HG03520 (cell line): ENCODE measurements around the gene HP.
"Not testable (repeated sequence)": the region's sequence is repeated elsewhere in the genome, so short reads cannot be mapped to it uniquely, and the experiment has no call there.

ENCODE experiments used
- ATAC-seq: cut with Tn5 transposase; IDR thresholded peaks from one replicate; pipeline ENCODE4 v1.9.1; 2021; ENCODE audit warnings: mild to moderate bottlenecking, moderate library complexity; ENCODE audit not compliant: unreplicated experiment

The HP gene, protein sequence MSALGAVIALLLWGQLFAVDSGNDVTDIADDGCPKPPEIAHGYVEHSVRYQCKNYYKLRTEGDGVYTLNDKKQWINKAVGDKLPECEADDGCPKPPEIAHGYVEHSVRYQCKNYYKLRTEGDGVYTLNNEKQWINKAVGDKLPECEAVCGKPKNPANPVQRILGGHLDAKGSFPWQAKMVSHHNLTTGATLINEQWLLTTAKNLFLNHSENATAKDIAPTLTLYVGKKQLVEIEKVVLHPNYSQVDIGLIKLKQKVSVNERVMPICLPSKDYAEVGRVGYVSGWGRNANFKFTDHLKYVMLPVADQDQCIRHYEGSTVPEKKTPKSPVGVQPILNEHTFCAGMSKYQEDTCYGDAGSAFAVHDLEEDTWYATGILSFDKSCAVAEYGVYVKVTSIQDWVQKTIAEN

DNA sequence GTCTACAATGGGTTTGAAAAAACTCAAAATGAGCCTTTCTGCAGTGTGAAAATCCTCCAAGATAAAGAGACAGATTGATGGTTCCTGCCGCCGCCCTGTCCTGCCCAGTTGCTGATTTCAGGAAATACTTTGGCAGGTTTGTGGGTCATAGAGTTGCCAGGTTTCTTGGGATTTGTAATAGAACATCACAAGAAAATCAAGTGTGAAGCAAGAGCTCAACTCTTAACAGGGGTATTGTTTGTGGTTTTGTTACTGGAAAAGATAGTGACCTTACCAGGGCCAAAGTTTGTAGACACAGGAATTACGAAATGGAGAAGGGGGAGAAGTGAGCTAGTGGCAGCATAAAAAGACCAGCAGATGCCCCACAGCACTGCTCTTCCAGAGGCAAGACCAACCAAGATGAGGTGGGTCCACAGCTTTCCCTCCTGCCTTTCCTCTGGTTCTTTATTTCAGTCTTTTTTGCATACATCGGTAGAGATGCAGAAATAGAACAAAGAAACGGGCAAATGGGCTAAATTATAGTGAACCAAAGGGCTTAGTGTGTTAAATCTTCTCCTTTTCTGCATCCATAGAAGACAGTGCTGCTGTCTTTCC lies at the start of gene HP:
Gene HP, plus strand, starts transcription at position 252 of the 594 bp plus-strand sequence. Its CDS starts 148 bp downstream, at position 400.
- not testable (repeated sequence) for ATAC-seq

DNA sequence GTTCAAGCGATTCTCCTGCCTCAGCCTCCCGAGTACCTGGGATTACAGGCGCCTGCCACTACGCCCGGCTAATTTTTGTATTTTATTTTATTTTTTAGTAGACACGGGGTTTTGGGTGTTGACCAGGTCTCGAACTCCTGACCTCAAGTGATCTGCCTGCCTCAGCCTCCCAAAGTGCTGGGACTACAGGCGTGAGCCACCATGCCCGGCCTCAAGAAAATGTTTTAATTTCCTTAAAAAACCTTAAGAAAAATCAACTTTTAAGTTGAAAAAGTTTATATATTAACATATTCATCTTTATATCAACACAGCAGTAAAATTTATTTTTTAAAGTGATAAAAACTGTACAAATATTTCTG lies 46.3 kb upstream of the HP start:
- not testable (repeated sequence) for ATAC-seq

DNA sequence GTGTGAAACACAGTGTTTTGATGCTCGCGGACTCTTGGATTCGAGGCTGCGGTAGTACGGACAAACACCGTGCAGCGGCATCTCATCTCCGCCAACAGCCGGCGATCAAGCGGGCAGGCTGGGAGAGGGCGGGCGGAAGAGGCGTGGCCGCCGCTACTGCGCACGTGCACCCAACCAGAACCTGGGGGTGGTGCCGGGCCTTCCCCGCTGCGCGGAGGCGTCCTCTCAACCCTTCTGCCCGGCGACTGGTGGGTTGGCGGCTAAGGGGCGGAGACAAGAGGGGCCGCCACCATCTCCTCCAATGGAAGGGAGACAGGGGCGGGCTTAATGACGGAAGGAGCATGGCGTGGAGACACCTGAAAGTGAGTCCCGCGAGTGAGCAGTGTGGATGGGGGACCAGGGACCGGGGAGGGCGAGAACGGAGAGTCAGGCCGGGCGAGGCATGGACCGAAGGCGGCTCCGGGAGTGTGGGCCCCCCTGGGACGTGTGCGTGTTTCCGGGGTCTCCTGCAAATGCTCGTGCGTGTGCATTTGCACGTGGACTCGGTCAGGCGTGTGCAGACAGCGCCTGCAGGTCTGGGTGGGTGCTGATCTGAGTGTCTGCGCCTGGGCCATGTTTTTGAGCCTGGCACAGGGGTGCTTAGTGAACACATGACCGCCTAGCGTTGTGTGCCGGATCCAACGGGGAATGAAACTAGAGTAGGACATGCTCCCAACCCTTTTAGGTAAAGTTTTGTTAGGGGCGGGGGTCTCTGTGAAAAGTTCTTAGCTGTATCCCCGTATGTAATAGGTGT lies 45.7 kb upstream of the HP start, which contains the start of gene DHODH:
Gene DHODH, plus strand, starts transcription at position 321 of the 793 bp plus-strand sequence. Its CDS starts 21 bp downstream, at position 342.
- ATAC-seq: peak; percentile 99

DNA sequence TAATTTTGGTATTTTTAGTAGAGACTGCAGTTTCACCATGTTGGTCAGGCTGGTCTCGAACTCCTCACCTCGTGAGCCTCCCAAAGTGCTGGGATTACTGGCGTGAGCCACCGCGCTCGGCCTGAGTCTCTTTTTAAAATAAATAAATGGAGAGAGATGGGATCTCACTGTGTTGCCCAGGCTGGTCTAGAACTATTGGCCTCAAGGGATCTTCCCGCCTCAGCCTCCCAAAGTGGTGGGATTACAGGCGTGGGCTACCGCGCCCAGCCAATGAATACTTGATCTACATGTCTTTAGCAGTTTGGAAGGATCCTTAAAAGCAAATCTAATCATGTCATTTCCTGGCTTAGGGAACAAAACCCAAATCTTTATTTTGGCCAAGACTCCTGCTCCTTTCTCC lies 44.5 kb upstream of the HP start:
- ATAC-seq: no peak

DNA sequence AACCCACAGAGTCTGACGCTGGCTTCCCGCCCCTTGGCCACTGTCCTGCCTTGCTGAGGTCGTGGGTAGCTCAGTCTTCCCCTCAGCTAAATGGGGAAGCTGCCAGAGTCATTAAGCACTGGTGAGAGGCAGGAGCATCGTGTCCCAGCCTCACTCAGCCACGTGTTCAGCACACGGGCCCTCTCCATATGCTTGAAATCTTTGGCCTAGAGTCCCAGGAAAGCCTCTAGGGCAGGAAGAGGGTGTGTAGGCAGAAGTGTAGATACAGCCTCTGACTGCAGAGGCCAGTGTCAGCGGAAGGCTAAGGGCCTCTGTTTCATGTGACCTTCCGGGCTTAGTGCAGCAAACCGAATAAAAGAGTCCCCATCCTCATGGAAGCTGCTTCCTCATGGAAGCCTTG lies 41.7 kb upstream of the HP start:
- ATAC-seq: no peak

DNA sequence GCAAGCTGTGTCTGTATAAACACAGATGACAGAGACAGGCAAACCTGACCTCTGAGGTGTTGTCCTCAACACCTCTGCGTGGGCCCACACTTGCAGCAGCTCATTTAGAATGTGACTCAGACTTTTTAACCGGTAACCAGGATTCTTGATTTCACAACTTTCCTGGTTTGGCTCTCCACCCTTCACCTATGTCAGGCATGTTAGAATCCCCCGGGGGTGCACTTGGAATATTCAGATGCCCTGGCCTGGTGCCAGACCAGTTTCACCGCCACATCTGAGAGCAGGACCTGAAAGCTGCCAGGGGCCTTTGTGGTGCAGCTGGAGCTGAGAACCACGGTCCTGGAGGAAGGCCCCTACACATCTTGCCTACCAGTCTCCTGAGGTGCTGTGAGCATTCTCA lies 40.9 kb upstream of the HP start:
- no peak for ATAC-seq

DNA sequence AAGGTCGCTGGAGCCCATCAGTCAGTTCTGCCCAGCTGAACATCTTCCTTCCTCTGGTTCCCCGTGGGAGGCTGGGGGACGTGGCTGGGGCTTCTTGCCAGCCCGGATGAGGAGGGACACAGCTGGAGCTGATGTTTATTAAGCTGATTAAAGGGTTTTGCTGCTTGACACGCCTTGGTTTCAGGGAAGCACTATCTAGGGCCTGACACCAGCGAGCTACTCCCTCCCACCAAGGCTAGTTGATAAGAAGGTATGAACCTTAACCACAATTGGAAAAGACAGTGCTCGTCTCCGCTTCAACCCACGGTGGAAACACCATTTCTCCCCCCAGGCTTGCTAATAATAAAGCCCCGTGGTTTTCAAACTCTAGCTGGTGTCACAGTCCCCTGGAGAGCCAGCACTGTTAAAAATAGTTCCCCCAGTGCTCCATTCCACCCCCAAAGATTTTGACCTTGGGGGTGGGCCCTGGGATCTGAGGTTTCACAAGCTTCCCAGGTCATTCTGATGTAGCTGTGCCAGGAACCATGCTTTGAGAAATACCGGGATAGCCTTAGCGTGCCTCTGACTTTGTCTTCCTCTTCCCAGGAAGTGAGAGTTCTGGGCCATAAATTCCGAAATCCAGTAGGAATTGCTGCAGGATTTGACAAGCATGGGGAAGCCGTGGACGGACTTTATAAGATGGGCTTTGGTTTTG lies 40.3 kb upstream of the HP start:
- ATAC-seq: no peak

DNA sequence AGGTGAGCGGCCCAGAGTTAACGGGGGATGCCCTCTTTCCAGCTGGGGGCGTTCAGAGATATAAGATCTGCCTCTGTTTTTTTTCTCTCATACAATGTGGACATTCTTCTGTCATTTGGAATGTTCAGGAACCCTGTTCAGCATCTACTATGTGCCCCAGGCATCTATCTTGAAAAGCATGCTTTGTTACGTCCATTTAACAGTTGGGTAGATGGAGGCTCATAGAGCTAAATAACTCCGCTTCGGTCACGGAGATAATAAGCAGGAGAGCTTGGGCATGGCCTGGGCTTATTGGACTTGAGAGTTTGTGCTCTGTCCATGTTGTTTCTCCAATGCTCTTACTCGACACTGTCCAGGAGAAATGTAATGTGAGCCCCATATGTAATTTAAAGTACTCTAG lies 39.6 kb upstream of the HP start:
- ATAC-seq: no peak

DNA sequence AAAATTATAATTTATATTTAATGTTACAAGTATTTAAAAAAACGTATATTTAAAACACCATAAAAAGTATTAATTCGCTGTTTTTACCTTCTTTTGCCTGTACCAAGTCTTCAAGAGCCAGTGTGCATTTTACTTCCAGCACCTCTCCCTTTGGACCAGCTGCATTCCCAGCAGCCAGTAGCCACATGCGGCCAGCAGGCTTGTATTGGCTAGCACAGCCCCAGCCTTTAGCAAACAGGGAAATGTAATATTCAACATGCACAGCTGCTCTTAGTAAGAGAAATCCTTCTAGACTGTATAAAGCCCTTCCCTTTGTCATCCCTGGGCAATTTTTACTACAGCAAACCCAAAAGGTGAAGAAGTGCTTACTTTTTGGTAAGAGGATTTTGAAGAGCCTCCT lies 39.2 kb upstream of the HP start:
- no peak for ATAC-seq

DNA sequence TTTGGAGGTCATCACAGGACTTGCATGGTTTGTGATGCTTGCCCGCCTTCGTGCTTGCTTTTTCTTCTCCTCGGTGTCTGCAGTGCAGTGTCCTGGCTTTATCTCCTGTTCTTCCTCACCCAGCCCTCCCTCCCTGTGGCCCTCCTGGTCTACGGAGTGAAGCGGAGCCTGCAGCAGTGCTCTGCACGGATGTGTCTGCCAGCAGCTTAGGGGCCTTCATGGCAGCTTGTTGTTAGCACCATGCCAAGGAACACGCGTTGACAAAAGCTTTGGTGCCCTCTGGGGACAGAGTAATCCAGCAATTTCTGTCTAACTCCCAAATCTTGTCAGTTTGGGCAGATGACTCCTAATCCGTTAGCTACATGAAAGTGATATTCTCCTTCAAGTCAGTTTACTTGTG lies 35.8 kb upstream of the HP start:
- ATAC-seq: no peak

DNA sequence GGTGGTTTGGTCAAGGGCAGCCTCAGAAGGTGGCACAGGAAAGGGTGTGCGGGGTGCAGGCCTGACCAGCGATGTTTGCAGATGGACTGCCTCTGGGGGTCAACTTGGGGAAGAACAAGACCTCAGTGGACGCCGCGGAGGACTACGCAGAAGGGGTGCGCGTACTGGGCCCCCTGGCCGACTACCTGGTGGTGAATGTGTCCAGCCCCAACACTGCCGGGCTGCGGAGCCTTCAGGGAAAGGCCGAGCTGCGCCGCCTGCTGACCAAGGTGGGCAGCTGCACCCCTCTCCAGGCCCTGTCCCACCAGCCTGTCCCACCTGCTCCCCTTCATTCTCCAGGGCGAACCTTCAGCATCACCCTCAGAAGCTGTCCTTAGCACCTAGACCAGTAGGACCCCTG lies 33.3 kb upstream of the HP start:
- no peak for ATAC-seq

DNA sequence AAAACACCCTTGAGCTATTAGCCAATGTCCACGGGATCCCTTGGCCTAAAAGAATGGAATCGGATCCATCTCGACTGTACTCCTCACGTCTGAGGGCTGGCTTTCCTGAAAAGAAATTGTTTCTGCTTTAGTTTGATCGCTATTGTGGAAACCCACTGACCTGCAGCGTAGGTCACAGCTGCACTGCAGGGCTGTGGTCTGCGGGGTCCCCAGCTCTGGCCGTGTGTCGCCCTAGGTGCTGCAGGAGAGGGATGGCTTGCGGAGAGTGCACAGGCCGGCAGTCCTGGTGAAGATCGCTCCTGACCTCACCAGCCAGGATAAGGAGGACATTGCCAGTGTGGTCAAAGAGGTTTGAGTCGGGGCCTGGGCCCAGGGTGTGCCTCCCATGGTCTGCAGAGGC lies 32.2 kb upstream of the HP start:
- no peak for ATAC-seq

DNA sequence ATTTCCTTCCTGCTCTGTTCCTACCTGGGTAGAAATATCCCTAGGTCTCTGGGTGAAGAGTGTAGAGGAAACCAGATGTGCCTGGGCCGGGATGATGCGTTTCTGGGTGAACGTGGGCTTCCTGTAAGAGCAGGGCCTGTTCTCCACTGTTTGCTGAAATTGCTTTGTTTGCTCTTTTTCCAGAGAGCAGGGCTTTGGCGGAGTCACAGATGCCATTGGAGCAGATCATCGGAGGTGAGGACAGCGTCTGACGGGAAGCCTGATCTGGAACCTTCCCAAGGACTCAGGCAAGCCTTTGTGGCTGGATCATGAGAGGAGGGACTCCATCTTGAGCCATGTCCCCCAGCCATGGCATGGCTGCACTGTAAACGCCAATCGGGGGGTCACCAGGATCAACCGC lies 30.3 kb upstream of the HP start:
- ATAC-seq: no peak

DNA sequence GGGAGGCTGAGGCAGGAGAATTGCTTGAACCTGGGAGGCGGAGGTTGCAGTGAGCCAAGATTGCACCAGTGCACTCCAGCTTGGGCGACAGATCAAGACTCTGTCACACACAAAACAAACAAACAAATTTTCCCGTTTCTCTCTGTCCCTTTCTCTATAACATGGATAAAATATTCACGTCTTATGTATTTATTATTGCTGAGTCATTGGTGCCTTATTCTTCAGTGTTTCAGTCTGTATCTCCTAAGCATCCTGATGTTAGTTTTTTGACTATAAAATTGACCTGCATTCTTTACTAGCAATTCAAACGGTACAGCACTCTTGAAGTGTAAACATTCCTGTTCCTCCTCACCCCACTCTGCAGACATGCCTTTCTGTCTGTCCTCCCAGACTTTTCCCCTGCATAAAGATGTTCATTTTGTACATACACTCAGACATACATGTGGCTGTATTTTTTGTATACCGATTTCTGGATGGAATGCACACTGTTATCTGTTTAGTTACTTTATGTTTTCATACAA lies 29.4 kb upstream of the HP start:
- ATAC-seq: no peak

DNA sequence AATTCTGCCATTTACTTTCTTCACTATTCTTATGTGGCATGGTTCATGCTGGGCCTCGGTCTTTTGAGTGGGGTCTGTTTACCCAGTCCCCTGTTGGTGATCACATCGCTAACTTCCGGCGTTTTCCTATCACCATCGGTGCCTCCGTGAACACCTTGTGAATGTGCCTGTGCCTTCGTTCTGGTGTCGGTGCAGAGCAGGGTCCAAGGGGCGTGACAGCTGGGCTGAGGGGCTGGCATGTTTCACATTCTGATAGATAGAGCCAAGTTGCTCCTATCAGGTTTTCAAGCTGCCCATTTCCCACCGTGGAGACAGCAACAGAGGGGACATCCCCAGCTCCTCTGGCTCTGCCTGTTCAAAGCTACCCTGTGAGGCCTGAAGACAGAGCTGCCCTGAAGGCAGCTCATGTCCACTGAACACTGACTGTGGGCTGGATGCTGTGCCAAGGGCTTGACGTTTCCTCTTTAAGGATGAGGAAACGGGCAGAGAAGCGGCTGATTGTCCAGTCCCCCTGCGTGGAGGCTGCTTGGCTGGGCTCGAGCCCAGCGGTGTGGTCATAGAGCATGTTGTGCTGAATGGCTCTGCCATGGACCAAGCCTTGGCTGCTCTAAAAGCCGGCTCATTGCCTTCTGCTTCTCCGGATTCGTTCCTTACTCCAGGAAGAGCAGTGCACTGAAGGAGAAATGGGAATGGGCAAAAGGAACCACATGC lies 28.7 kb upstream of the HP start:
- no peak for ATAC-seq

DNA sequence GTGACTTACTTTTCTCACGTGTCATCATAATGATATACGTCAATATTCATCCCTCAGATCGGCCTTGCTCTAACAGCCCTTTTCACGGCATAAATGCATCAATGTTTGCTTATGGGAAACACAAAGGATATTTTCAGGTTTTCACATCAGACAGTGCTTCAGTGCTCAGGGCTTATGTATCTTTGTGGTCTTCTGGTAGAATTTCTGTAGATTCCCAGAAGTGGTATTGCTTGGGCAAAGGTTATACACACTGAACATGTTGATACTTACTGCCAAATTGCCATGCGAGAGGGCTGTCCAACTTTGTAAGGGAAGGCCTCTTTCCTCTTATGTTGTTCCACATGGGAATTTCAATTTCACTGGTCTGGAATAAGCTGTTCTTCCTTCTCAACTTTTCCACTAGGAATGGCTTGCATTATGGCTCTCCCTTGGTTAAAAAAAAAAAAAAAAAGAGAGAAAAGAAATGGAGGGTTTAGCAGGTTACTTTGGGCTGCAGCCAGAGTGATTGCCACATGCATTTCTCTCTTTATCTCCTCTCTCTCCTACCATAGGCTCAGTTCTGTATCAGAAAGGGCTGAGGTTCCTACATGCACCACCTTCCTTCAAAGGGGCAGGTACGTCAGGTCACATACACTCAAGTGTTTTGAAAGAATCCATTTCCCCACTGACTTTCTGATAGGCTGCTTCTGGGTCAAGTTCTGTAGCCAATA lies 26.5 kb upstream of the HP start:
- ATAC-seq: no peak

DNA sequence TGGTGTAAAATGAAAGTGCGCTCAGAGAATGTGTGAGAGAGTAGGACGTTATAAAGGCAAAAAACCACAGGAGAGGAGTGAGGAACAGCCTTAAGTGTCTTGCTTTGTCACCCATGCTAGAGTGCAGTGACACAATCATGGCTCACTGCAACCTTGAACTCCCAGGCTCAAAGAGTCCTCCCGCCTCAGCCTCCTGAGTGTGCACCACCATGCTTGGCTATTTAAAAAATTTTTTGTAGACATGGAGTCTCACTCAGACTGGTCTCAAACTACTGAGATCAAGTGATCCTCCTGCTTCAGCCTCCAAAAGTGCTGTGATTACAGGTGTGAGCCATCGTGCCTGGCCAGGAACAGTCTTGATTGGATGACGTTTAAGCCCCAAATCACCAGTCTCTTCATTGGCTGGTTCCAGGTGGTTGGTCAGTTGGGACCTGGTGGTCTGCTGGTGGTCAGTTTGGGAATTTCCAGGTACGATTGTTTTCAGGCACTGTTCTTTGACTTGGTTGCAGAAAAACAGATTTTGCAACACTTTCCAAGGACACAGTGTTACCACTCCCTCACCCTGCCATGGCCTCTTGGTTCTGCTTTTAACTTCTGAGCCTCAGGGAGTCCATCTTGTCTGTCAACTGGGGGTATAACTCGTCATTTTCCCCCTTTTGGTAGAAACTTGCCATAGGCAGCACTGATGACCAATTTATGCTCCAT lies 24.6 kb upstream of the HP start:
- ATAC-seq: no peak

DNA sequence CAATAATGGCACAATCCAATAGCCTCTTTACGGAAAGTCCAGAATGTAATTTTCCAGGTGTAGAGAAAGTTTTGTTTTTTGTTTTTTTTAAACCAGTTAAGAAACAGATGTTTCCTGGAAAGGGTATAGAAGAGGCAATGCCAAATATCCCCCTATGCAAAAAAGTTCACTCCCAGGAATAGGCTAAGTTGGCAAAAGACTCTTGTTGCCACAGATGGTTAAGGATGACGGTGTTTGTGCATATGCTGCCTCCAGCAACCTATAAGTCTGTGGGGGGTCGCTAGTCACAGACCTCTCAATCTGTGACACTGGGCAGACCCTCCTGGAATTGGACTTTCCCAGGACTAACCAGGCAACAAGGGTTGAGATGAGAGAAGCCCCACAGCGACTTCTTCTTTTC lies 20.9 kb upstream of the HP start:
- ATAC-seq: no peak

DNA sequence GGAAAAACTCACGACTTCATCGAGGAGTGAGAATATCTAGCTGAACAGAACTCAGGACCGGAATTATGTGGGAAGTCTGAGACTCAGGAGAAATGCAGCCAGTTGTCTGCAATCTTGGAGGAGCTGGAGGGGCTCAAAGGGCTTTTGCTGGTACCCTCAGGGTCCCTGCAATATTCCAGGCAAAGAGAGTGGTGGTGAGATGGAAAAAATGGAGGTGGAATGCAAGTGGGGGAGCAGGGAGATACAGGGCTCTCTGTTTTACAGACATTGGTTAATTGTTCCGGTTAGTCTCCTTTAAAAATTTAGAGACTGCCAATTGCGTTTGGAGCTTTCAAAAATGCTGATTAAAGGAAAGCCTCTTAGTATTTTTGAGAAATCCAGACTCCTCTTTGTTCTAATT lies 18.2 kb upstream of the HP start:
- no peak for ATAC-seq
